ENCODE results near the gene TRPV2.

The TRPV2 gene

DNA sequence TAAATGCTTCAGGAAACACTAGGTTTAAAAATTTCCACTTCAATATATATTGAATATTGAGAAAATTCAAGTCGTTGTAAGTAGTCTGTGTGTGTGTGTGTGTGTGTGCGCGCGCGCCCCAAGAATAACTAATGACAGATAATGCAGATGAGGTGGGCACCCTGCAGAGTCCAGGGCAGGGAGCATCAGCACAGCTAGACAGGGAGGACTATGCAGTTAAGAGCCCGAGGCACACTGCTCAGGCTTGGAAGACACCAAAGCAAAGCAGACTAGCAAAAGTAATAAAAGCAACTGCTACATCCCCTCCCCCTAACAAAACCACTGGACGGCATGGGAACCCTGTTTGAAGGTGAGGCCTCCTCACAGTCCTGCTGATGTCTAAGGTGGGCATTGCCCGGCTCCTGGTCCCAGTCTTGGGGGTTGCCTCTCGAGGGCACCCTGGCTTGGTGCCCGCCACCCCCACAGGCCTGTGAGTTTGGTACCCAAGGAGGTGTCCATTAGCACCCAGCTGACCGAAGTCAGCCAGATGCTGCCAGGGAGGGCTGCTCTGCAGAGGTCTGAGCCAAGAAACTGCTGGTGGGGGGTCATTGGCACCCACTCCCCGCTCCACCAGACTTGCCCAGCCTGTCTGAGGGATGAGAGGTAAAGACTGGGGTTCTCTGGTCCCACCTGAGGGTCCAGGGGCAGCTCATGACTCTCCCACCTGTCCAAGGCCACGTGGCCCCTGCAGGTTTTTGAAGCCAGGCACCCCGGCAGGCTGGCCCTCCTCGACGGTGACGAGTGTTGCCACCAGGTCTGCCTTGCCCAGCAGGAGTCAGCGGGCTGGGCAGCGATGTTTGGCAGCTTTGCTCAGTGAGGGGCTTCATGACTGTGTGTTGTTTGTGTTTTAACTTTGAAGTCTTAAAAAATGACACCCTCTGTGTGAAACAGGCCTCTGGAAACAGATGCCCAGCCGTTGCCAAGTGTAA lies 58.0 kb downstream of the TRPV2 start:
- ATAC-seq = no peak
- TF ChIP-seq ISL1 (CRISPR knock-in tag; IDR thresholded peaks at IDR 0.05) (no peak), TCF4 (CRISPR knock-in tag; IDR thresholded peaks at IDR 0.05; ENCODE audit: borderline replicate concordance) (no peak), RARB (CRISPR knock-in tag; IDR thresholded peaks at IDR 0.05) (no peak), ZFP30 (CRISPR knock-in tag; IDR thresholded peaks at IDR 0.05) (no peak)
- TF ChIP-seq, protein P1, sequence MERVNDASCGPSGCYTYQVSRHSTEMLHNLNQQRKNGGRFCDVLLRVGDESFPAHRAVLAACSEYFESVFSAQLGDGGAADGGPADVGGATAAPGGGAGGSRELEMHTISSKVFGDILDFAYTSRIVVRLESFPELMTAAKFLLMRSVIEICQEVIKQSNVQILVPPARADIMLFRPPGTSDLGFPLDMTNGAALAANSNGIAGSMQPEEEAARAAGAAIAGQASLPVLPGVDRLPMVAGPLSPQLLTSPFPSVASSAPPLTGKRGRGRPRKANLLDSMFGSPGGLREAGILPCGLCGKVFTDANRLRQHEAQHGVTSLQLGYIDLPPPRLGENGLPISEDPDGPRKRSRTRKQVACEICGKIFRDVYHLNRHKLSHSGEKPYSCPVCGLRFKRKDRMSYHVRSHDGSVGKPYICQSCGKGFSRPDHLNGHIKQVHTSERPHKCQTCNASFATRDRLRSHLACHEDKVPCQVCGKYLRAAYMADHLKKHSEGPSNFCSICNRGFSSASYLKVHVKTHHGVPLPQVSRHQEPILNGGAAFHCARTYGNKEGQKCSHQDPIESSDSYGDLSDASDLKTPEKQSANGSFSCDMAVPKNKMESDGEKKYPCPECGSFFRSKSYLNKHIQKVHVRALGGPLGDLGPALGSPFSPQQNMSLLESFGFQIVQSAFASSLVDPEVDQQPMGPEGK (CRISPR knock-in tag; IDR thresholded peaks at IDR 0.05; ENCODE audit: borderline replicate concordance) = no peak

DNA sequence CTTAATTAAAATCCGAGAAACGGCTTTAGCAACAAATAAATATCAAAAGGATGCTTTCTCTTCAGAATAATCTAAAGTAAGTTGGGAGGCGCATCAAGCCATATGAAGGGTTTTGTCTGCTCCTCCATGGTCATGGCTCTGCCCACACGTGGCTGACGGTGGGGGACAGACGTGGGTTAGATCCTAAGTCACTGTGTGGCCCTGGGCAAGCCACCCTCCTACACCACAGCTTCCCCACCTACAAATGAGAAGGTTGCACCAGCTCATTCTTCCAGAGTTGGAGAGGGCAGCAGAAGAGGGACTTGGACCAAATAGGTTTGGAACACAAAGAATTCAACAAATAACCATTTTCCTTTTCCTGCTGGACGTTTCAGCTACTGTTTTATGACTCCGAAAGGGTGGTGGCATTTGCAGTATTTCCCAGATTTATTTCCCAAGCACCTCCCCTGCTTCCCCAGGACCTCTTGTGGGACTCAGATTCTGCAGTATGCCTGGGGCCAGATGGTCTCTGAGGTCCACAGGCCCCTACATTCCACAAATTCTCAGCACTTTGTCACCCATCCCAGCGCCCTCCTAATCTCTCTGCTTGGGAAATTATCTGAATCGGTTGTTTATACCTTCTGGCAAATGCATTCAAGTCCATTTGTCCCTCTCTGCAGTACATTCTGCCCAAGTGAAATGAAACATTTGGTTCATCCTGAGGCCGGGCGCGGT lies 58.8 kb downstream of the TRPV2 start:
- TF ChIP-seq, protein P2, sequence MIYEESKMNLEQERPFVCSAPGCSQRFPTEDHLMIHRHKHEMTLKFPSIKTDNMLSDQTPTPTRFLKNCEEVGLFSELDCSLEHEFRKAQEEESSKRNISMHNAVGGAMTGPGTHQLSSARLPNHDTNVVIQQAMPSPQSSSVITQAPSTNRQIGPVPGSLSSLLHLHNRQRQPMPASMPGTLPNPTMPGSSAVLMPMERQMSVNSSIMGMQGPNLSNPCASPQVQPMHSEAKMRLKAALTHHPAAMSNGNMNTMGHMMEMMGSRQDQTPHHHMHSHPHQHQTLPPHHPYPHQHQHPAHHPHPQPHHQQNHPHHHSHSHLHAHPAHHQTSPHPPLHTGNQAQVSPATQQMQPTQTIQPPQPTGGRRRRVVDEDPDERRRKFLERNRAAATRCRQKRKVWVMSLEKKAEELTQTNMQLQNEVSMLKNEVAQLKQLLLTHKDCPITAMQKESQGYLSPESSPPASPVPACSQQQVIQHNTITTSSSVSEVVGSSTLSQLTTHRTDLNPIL (CRISPR knock-in tag; IDR thresholded peaks at IDR 0.05; ENCODE audit: low read depth) = no peak
- ATAC-seq = no peak

DNA sequence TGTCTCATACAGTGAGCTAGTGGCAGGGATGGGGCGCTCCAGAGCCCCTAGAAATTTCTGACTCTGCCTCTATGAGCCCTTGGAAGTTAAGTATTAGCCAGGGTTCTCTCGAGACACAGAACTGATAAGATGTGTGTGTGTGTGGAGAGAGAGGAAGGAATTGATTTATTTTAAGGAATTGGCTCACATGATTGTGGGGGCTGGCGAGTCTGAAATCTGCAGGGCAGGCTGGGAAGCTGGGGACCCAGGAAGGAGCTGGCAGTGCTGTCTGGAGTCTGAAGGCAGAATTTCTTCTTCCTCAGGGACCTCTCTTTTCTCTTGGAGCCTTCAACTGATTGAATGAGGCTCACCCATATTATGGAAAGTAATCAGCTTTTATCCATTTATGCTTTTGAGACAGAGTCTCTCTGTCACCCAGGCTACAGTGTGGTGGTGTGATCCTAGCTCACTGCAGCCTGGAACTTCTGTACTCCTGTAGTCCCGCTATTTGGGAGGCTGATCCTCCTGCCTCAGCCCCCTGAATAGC lies 59.9 kb downstream of the TRPV2 start:
- no peak for TF ChIP-seq TCF4 (CRISPR knock-in tag; IDR thresholded peaks at IDR 0.05; ENCODE audit: borderline replicate concordance)
- no peak for TF ChIP-seq CSDC2 (CRISPR knock-in tag; IDR thresholded peaks at IDR 0.05)
- TF ChIP-seq ISL1 (CRISPR knock-in tag; IDR thresholded peaks at IDR 0.05) = no peak
- no peak for TF ChIP-seq ZNF565 (CRISPR knock-in tag; conservative IDR thresholded peaks at IDR 0.05; ENCODE audit: low read depth)
- TF ChIP-seq, protein P1 (CRISPR knock-in tag; IDR thresholded peaks at IDR 0.05; ENCODE audit: borderline replicate concordance) = no peak
- TF ChIP-seq BACH2 (CRISPR knock-in tag; IDR thresholded peaks at IDR 0.05; ENCODE audit: borderline replicate concordance) = no peak
- no peak for TF ChIP-seq ZNF70 (CRISPR knock-in tag; IDR thresholded peaks at IDR 0.05)
- TF ChIP-seq ZFP30 (CRISPR knock-in tag; IDR thresholded peaks at IDR 0.05) = no peak
- TF ChIP-seq, protein P2 (CRISPR knock-in tag; IDR thresholded peaks at IDR 0.05; ENCODE audit: low read depth) = no peak
- no peak for TF ChIP-seq ESRRG (CRISPR knock-in tag; IDR thresholded peaks at IDR 0.05)
- TF ChIP-seq ZNF8 (CRISPR knock-in tag; IDR thresholded peaks at IDR 0.05) = no peak
- TF ChIP-seq GLIS3 (CRISPR knock-in tag; IDR thresholded peaks at IDR 0.05) = no peak
- TF ChIP-seq, protein P3, sequence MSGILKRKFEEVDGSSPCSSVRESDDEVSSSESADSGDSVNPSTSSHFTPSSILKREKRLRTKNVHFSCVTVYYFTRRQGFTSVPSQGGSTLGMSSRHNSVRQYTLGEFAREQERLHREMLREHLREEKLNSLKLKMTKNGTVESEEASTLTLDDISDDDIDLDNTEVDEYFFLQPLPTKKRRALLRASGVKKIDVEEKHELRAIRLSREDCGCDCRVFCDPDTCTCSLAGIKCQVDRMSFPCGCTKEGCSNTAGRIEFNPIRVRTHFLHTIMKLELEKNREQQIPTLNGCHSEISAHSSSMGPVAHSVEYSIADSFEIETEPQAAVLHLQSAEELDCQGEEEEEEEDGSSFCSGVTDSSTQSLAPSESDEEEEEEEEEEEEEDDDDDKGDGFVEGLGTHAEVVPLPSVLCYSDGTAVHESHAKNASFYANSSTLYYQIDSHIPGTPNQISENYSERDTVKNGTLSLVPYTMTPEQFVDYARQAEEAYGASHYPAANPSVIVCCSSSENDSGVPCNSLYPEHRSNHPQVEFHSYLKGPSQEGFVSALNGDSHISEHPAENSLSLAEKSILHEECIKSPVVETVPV (CRISPR knock-in tag; IDR thresholded peaks at IDR 0.05) = no peak
- no peak for TF ChIP-seq ZC3H10 (CRISPR knock-in tag; IDR thresholded peaks at IDR 0.05)
- no peak for TF ChIP-seq ZFP3 (CRISPR knock-in tag; IDR thresholded peaks at IDR 0.05)
- TF ChIP-seq, protein P4, sequence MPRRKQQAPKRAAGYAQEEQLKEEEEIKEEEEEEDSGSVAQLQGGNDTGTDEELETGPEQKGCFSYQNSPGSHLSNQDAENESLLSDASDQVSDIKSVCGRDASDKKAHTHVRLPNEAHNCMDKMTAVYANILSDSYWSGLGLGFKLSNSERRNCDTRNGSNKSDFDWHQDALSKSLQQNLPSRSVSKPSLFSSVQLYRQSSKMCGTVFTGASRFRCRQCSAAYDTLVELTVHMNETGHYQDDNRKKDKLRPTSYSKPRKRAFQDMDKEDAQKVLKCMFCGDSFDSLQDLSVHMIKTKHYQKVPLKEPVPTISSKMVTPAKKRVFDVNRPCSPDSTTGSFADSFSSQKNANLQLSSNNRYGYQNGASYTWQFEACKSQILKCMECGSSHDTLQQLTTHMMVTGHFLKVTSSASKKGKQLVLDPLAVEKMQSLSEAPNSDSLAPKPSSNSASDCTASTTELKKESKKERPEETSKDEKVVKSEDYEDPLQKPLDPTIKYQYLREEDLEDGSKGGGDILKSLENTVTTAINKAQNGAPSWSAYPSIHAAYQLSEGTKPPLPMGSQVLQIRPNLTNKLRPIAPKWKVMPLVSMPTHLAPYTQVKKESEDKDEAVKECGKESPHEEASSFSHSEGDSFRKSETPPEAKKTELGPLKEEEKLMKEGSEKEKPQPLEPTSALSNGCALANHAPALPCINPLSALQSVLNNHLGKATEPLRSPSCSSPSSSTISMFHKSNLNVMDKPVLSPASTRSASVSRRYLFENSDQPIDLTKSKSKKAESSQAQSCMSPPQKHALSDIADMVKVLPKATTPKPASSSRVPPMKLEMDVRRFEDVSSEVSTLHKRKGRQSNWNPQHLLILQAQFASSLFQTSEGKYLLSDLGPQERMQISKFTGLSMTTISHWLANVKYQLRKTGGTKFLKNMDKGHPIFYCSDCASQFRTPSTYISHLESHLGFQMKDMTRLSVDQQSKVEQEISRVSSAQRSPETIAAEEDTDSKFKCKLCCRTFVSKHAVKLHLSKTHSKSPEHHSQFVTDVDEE (CRISPR knock-in tag; IDR thresholded peaks at IDR 0.05) = no peak
- no peak for ATAC-seq
